Left lung (tissue), 10 donors: Measurements from ENCODE around the gene TSLP. TPM values are rescaled to one million over a fixed set of nuclear protein-coding genes. Genes with fewer than 3 reads are reported as not detected.
A peak's percentile ranks its signal among the peaks of the same experiment; 100 is the strongest.

Source experiments
- ATAC-seq: fragments of 200-7000 bp; cut with Tn5 transposase; one replicate; pipeline ENCODE4 v1.9.1; 2020; ENCODE audit warnings: moderate library complexity
- DNase-seq, 4 donors: peaks; one replicate each; pipeline ENCODE4 v3.0.0-alpha.2; 2013 to 2020
- H3K27ac ChIP-seq, 2 donors: fragments of 200-600 bp; sonication (generic) in 1 of 2; one replicate each; pipeline versions ENCODE4 v1.5.0 to v1.8.0; 2020 to 2021
- H3K27me3 ChIP-seq, 2 donors: fragments of 200-600 bp; sonication (generic) in 1 of 2; one replicate each; pipeline versions ENCODE4 v1.5.0 to v1.8.0; 2020 to 2021
- H3K36me3 ChIP-seq, 2 donors: fragments of 200-600 bp; sonication (generic) in 1 of 2; one replicate each; pipeline versions ENCODE4 v1.5.0 to v1.8.0; 2020 to 2021
- H3K4me1 ChIP-seq, 2 donors: fragments of 200-600 bp; one replicate each; pipeline ENCODE4 v1.8.0; 2021
- H3K4me3 ChIP-seq, 2 donors: fragments of 200-600 bp; sonication (generic) in 1 of 2; one replicate each; pipeline versions ENCODE4 v1.5.0 to v1.8.0; 2020 to 2021; ENCODE audit warnings: mild to moderate bottlenecking in 1 of 2
- H3K9me3 ChIP-seq, 2 donors: fragments of 200-600 bp; sonication (generic) in 1 of 2; one replicate each; pipeline versions ENCODE4 v1.5.0 to v1.8.0; 2020 to 2021
- CTCF ChIP-seq, 2 donors: fragments of 200-600 bp; sonication (generic) in 1 of 2; IDR thresholded peaks; one replicate each; pipeline versions ENCODE4 v1.5.0 to v1.8.0; 2021; ENCODE audit warnings: antibody characterized with exemption in 2 of 2
- intact Hi-C, 2 donors: fragments of 100-400 bp; cut with DNase I; formaldehyde crosslinking; loops; one replicate each; pipeline versions ENCODE4 v1.11.2 to v1.14.2; 2022
- polyA plus RNA-seq, 6 donors: library from polyadenylated mRNA; unstranded; fragments of 120-200 nt; gene quantifications; one replicate each; pipeline ENCODE4 v1.2.1, GENCODE V29; 2013; ENCODE audit not compliant: insufficient read length in 6 of 6
- total RNA-seq, 2 donors: library from RNA; stranded (reverse); fragmentation: NEBNext Ultra II Directional; extraction: Animal tissue kit (Norgen Biotek cat#: 25700); gene quantifications; one replicate each; pipeline ENCODE4 v1.2.1, GENCODE V29; 2021
- donor health status: DM: no; HTN: yes; CAD: no.
- donor health status: DM: no; HTN: no; CAD: no.

Gene TSLP
- total and polyA plus RNA-seq, 8 donors = 0.60 to 2.0 (median 0.90) TPM

- Histone ChIP-seq H3K4me3 (no peak overlapping the region), H3K9me3 (no peaks in the 10 kb centered on the region), H3K4me1 (peaks cover 0 to 18% of the 10 kb centered on the region in 2 donors), H3K27ac (no peak overlapping the region), H3K27me3 (no peaks in the 10 kb centered on the region), H3K36me3 (peaks cover 0 to 70% of the 10 kb centered on the region in 2 donors)
- no peak for DNase-seq
- no peak for ATAC-seq
- intact Hi-C loops = no loop called here
- TF ChIP-seq CTCF (IDR thresholded peaks at IDR 0.05) = no peak
Measured at GRCh38 chr5:111111956-111112355, 40.4 kb downstream of the TSLP start.

GRCh38 chr5:111113678-111114077 is 42.2 kb downstream of the TSLP start:
- DNase-seq (no peak), ATAC-seq (no peak)
- Histone ChIP-seq H3K4me1 (peaks cover 0 to 19% of the 10 kb centered on the region in 2 donors), H3K27me3 (no peaks in the 10 kb centered on the region), H3K27ac (no peak overlapping the region), H3K36me3 (peaks cover 0 to 62% of the 10 kb centered on the region in 2 donors), H3K9me3 (no peaks in the 10 kb centered on the region), H3K4me3 (no peak overlapping the region)
- intact Hi-C loops = no loop called here
- TF ChIP-seq CTCF (IDR thresholded peaks at IDR 0.05) = no peak

- TF ChIP-seq CTCF (IDR thresholded peaks at IDR 0.05) = no peak
- no peak for DNase-seq
- intact Hi-C loops = no loop called here
Measured at GRCh38 chr5:111115229-111115628, 43.7 kb downstream of the TSLP start.

GRCh38 chr5:111116550-111116949 is 45.0 kb downstream of the TSLP start:
- no peak for TF ChIP-seq CTCF (IDR thresholded peaks at IDR 0.05)
- H3K4me1 ChIP-seq = peaks cover 0 to 19% of the 10 kb centered on the region in 2 donors
- no peaks in the 10 kb centered on the region for H3K9me3 ChIP-seq
- ATAC-seq (peak; percentile 47), DNase-seq (no peak)
- intact Hi-C loops = no loop called here
- no peaks in the 10 kb centered on the region for H3K27me3 ChIP-seq
- H3K4me3 ChIP-seq = no peak overlapping the region
- no peak overlapping the region for H3K27ac ChIP-seq
- H3K36me3 ChIP-seq = peaks cover 0 to 64% of the 10 kb centered on the region in 2 donors

More at GRCh38 chr5:111115229-111115628, 43.7 kb downstream of the TSLP start:
- Histone ChIP-seq H3K36me3 (peaks cover 0 to 64% of the 10 kb centered on the region in 2 donors), H3K9me3 (no peaks in the 10 kb centered on the region), H3K27ac (no peak overlapping the region), H3K27me3 (no peaks in the 10 kb centered on the region), H3K4me3 (no peak overlapping the region), H3K4me1 (peaks cover 0 to 19% of the 10 kb centered on the region in 2 donors)
- ATAC-seq = no peak

- DNase-seq = no peak
- no peaks in the 10 kb centered on the region for H3K9me3 ChIP-seq
- peaks cover 0 to 19% of the 10 kb centered on the region in 2 donors for H3K4me1 ChIP-seq
- no peak overlapping the region for H3K4me3 ChIP-seq
- H3K36me3 ChIP-seq = peaks cover 0 to 65% of the 10 kb centered on the region in 2 donors
- H3K27ac ChIP-seq = no peak overlapping the region
- intact Hi-C loops = no loop called here
- no peak for ATAC-seq
- no peaks in the 10 kb centered on the region for H3K27me3 ChIP-seq
- no peak for TF ChIP-seq CTCF (IDR thresholded peaks at IDR 0.05)
Measured at GRCh38 chr5:111117136-111117535, 45.6 kb downstream of the TSLP start.
